ENCODE data around the gene MBD3L3. TPM values are rescaled to one million over a fixed set of nuclear protein-coding genes. Genes with fewer than 3 reads are reported as not detected.
"Not testable (repeated sequence)": the region's sequence is repeated elsewhere in the genome, so short reads cannot be mapped to it uniquely, and the experiment has no call there.

The MBD3L3 gene
- total and polyA plus RNA-seq, 2 experiments from 2014 or later = not detected

DNA sequence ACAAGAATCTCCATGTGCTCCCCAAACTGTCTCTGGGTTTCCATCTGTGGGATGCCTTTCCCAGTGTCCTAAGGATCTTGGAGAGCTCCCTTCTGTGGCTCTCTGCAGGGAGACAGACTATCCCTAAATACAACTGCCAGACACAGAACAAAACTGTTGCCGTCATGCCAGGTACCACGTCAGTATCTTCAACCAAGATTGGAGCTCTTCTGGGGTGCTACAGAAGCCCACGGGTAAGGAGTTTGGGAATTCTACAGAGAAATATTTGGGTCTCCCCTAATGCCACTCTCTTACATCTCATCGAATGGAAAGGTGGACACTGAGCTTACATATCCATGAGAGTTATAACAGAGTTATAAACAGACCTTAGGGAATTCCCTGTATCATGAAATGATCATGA, 4.9 kb upstream of the MBD3L3 start (continued):
- TF ChIP-seq ZNF462 (CRISPR knock-in tag; IDR thresholded peaks at IDR 0.05) (no peak), NANOG (IDR thresholded peaks at IDR 0.05; ENCODE audit: borderline replicate concordance) (no peak), ZNF114 (CRISPR knock-in tag; IDR thresholded peaks at IDR 0.05) (no peak), JUNB (IDR thresholded peaks at IDR 0.05; ENCODE audit: unreplicated experiment) (no peak), ZNF331 (CRISPR knock-in tag; IDR thresholded peaks at IDR 0.05; ENCODE audit: low read depth) (no peak)

GRCh38 chr19:7059977-7060376, 1.5 kb upstream of the MBD3L3 start:
- H3K36me3 Mint-ChIP-seq (ENCODE audit: low read depth); H3K27ac Mint-ChIP-seq; H3K4me1 ChIP-seq (ENCODE audit: insufficient read depth); H3K4me3 ChIP-seq; H3K27me3 Mint-ChIP-seq (ENCODE audit: insufficient read depth, low read depth, poor library complexity); H3K4me2 ChIP-seq; H3K27me3 ChIP-seq (ENCODE audit: insufficient read depth); H2AFZ ChIP-seq; H3F3A ChIP-seq (replicated peaks; ENCODE audit: low read depth); H3K79me2 ChIP-seq (replicated peaks; ENCODE audit: insufficient read depth); ATAC-seq; H3K36me3 ChIP-seq (ENCODE audit: insufficient read depth); H3K4me3 Mint-ChIP-seq; H3K9me2 ChIP-seq (ENCODE audit: insufficient read depth); H4K20me1 ChIP-seq (replicated peaks; ENCODE audit: insufficient read depth); H3K27ac ChIP-seq (ENCODE audit: low read depth); H3K4me1 Mint-ChIP-seq; DNase-seq (ENCODE audit: low spot score): not testable (repeated sequence)
- H3K9me3 Mint-ChIP-seq = peaks cover 13% of the 10 kb centered on the region

GRCh38 chr19:7056371-7056770, 2.1 kb downstream of the MBD3L3 start:
- H3K9me2 ChIP-seq (ENCODE audit: insufficient read depth); H3K27me3 Mint-ChIP-seq (ENCODE audit: insufficient read depth, low read depth, poor library complexity); H3K4me3 ChIP-seq; H4K20me1 ChIP-seq (replicated peaks; ENCODE audit: insufficient read depth); H3K36me3 Mint-ChIP-seq (ENCODE audit: low read depth); H3K4me1 ChIP-seq (ENCODE audit: insufficient read depth); H3K4me2 ChIP-seq; H3K4me1 Mint-ChIP-seq; H3K4me3 Mint-ChIP-seq; DNase-seq (ENCODE audit: low spot score); H3K9me3 Mint-ChIP-seq; H3K27ac Mint-ChIP-seq; H3K27me3 ChIP-seq (ENCODE audit: insufficient read depth); H2AFZ ChIP-seq; H3K79me2 ChIP-seq (replicated peaks; ENCODE audit: insufficient read depth); H3K36me3 ChIP-seq (ENCODE audit: insufficient read depth); ATAC-seq; H3K27ac ChIP-seq (ENCODE audit: low read depth); H3F3A ChIP-seq (replicated peaks; ENCODE audit: low read depth): not testable (repeated sequence)

GRCh38 chr19:7055679-7056078, 2.8 kb downstream of the MBD3L3 start:
- H3K9me3 Mint-ChIP-seq; H3K9me2 ChIP-seq (ENCODE audit: insufficient read depth); H4K20me1 ChIP-seq (replicated peaks; ENCODE audit: insufficient read depth); H3K4me3 ChIP-seq; H3K27me3 Mint-ChIP-seq (ENCODE audit: insufficient read depth, low read depth, poor library complexity); H3K4me2 ChIP-seq; H3K27ac Mint-ChIP-seq; H3K36me3 Mint-ChIP-seq (ENCODE audit: low read depth); H3K36me3 ChIP-seq (ENCODE audit: insufficient read depth); H3K4me1 Mint-ChIP-seq; DNase-seq (ENCODE audit: low spot score); H3K79me2 ChIP-seq (replicated peaks; ENCODE audit: insufficient read depth); H3K4me1 ChIP-seq (ENCODE audit: insufficient read depth); ATAC-seq; H3K27me3 ChIP-seq (ENCODE audit: insufficient read depth); H2AFZ ChIP-seq; H3K4me3 Mint-ChIP-seq; H3K27ac ChIP-seq (ENCODE audit: low read depth); H3F3A ChIP-seq (replicated peaks; ENCODE audit: low read depth): not testable (repeated sequence)

DNA sequence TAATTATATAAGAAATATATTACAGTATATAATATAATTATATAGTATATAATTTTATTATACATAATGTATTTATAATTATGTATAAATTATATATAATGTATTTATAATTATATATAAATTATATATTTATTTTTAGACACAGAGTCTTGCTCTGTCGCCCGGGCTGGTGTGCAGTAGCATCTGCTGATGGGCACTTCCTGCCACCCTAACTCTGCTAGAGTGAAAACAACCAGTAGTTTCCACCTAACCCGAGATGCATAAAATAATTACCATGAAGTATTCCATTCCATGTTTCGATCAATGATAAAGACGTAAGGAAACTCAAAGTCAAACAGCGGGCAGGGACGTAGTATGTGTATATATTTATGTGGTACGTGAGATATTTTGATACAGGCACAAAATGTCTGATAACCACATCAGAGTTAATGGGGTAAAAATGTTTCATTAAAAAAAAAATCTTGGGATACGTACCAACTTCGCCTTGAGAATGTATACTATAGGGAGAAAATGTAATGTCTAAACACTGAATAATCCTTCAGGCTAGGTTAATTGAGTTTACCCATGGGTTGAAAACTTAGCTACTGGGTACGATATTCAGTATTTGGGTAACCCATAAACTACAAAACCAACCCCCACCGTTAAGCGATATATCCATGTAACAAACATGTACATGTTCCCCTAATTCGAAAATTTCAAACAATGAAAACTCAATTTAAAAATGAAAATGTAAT, 3.7 kb downstream of the MBD3L3 start:
- H3K36me3 Mint-ChIP-seq (ENCODE audit: low read depth); H3K36me3 ChIP-seq (ENCODE audit: insufficient read depth); H3K4me3 ChIP-seq; H3K9me3 Mint-ChIP-seq; H3K4me1 ChIP-seq (ENCODE audit: insufficient read depth); H4K20me1 ChIP-seq (replicated peaks; ENCODE audit: insufficient read depth); ATAC-seq; H3K79me2 ChIP-seq (replicated peaks; ENCODE audit: insufficient read depth); H3F3A ChIP-seq (replicated peaks; ENCODE audit: low read depth); H2AFZ ChIP-seq; H3K27ac ChIP-seq (ENCODE audit: low read depth); DNase-seq (ENCODE audit: low spot score); H3K4me1 Mint-ChIP-seq; H3K9me2 ChIP-seq (ENCODE audit: insufficient read depth); H3K4me2 ChIP-seq; H3K27ac Mint-ChIP-seq; H3K4me3 Mint-ChIP-seq; H3K27me3 Mint-ChIP-seq (ENCODE audit: insufficient read depth, low read depth, poor library complexity); H3K27me3 ChIP-seq (ENCODE audit: insufficient read depth): not testable (repeated sequence)
